ENCODE measurements around the gene HS6ST1.

DNA sequence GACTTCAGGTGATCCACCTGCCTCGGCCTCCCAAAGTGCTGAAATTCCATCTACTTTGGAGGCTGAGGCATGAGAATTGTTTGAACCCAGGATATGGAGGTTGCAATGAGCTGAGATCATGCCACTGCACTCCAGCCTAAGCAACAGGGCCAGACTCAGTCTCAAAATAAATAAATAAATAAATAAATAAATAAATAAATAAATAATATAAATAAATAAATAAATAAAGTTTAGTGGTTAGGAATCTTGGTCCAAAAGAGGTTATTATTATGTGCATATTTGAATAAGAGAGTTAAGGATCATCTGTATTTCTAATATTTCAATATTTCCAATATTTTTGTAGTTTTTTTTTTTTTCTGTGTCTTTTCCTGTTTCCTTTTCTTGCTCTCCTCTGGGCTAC, 90.8 kb downstream of the HS6ST1 start:
- no peak for TF ChIP-seq EZH2 (IDR thresholded peaks at IDR 0.05; ENCODE audit: borderline replicate concordance, low read length)
- TF ChIP-seq, protein P1, sequence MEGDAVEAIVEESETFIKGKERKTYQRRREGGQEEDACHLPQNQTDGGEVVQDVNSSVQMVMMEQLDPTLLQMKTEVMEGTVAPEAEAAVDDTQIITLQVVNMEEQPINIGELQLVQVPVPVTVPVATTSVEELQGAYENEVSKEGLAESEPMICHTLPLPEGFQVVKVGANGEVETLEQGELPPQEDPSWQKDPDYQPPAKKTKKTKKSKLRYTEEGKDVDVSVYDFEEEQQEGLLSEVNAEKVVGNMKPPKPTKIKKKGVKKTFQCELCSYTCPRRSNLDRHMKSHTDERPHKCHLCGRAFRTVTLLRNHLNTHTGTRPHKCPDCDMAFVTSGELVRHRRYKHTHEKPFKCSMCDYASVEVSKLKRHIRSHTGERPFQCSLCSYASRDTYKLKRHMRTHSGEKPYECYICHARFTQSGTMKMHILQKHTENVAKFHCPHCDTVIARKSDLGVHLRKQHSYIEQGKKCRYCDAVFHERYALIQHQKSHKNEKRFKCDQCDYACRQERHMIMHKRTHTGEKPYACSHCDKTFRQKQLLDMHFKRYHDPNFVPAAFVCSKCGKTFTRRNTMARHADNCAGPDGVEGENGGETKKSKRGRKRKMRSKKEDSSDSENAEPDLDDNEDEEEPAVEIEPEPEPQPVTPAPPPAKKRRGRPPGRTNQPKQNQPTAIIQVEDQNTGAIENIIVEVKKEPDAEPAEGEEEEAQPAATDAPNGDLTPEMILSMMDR (IDR thresholded peaks at IDR 0.05; ENCODE audit: low read length): no peak

All from OCI-LY1 (cell line).